HepG2 (cell line): Measurements from ENCODE around the gene CECR2. TPM values are rescaled to one million over a fixed set of nuclear protein-coding genes. Genes with fewer than 3 reads are reported as not detected.

Experiments
- ATAC-seq: fragments of 200-7000 bp; cut with Tn5 transposase; 3 replicates; pipeline ENCODE4 v1.9.1; 2020; ENCODE audit warnings: mild to moderate bottlenecking, moderate library complexity
- BruUV-seq: library from RNA; stranded (reverse); fragments of 400-500 nt; replicated peaks from 2 replicates; lab custom pipeline; 2021; lab: Mats Ljungman, UMichigan
- CTCF ChIA-PET: fragments of 300-600 bp; formaldehyde crosslinking; extraction: SDS; loops from one replicate; lab custom pipeline; 2021; ENCODE audit warnings: low total read pairs, inconsistent platforms, low intra/inter-chr PET ratio; lab: Yijun Ruan, JAX
- POLR2A ChIA-PET: fragments of 350-600 bp; sonication (Branson Sonifier 250); formaldehyde crosslinking; loops from one replicate; lab custom pipeline; 2020; ENCODE audit warnings: antibody characterized with exemption, inconsistent platforms; lab: Yijun Ruan, JAX
- DNase-seq: peaks from one replicate; pipeline ENCODE4 v3.0.0-alpha.2; 2015; ENCODE audit warnings: low spot score
- FAIRE-seq: peaks from 3 replicates; lab custom pipeline; 2011; peaks lifted over from hg19 to GRCh38; lab: Jason Lieb, UNC
- H2AFZ ChIP-seq: one replicate; pipeline ENCODE4 v1.6.1; 2011; ENCODE audit warnings: low read length, inconsistent platforms
- H3K27ac ChIP-seq: fragments of 300-600 bp; 3 replicates; pipeline ENCODE4 v1.8.0; 2011; ENCODE audit warnings: mixed run types, mild to moderate bottlenecking, mixed read lengths, low read length, inconsistent platforms; ENCODE audit not compliant: insufficient read depth; ENCODE audit errors: extremely low read length
- H3K27me3 ChIP-seq, 2 experiments: fragments of 200-600 bp in 1 of 2; 2 replicates in 1 of 2; 3 replicates in 1 of 2; pipeline versions ENCODE4 v1.6.0 to v1.8.0; 2011; ENCODE audit warnings: low read length in 2 of 2, mild to moderate bottlenecking in 2 of 2, moderate library complexity in 2 of 2, inconsistent platforms in 1 of 2; ENCODE audit not compliant: insufficient read depth in 2 of 2, control insufficient read depth in 1 of 2
- H3K36me3 ChIP-seq, 2 experiments: fragments of 200-600 bp in 1 of 2; replicated peaks in 1 of 2; 2 replicates in 1 of 2; 3 replicates in 1 of 2; pipeline versions ENCODE4 v1.5.1 to v1.8.0; 2011; ENCODE audit warnings: low read length in 2 of 2, inconsistent platforms in 1 of 2; ENCODE audit not compliant: insufficient read depth in 2 of 2, control insufficient read depth in 1 of 2
- H3K4me1 ChIP-seq: 2 replicates; pipeline ENCODE4 v1.5.1; 2012; ENCODE audit warnings: low read length, inconsistent platforms; ENCODE audit not compliant: insufficient read depth
- H3K4me2 ChIP-seq: 2 replicates; pipeline ENCODE4 v1.6.0; 2011; ENCODE audit warnings: low read depth, low read length, inconsistent platforms
- H3K4me3 ChIP-seq, 3 experiments: fragments of 200-600 bp in 1 of 3; sonication (generic), shearing (Covaris generic) in 1 of 3; replicated peaks in 1 of 3; 2 replicates each; pipeline ENCODE4 v1.5.1; 2011 to 2016; ENCODE audit warnings: low read length in 3 of 3, inconsistent platforms in 2 of 3, low read depth in 2 of 3, mild to moderate bottlenecking in 2 of 3, control low read depth in 1 of 3, mixed read lengths in 1 of 3; ENCODE audit not compliant: insufficient read depth in 1 of 3
- H3K79me2 ChIP-seq: one replicate; pipeline ENCODE4 v1.6.1; 2011; ENCODE audit warnings: low read length, inconsistent platforms; ENCODE audit not compliant: insufficient read depth
- H3K9ac ChIP-seq: 2 replicates; pipeline ENCODE4 v1.6.0; 2011; ENCODE audit warnings: mild to moderate bottlenecking, low read depth, low read length, inconsistent platforms; ENCODE audit not compliant: insufficient read depth
- H3K9me3 ChIP-seq: 2 replicates; pipeline ENCODE4 v1.5.1; 2012; ENCODE audit warnings: mild to moderate bottlenecking, low read length
- H4K20me1 ChIP-seq: 2 replicates; pipeline ENCODE4 v1.6.0; 2011; ENCODE audit warnings: inconsistent platforms, mild to moderate bottlenecking, low read length, moderate library complexity; ENCODE audit not compliant: insufficient read depth
- GLI4 ChIP-seq: sonication (generic); formaldehyde crosslinking; IDR thresholded peaks from 2 replicates; pipeline ENCODE4 v1.5.1; 2020; ENCODE audit warnings: missing genetic modification reagents, mild to moderate bottlenecking, moderate library complexity, borderline replicate concordance
- MTF1 ChIP-seq: sonication (generic); formaldehyde crosslinking; IDR thresholded peaks from 2 replicates; pipeline ENCODE4 v1.5.0; 2020; ENCODE audit warnings: missing genetic modification reagents
- PPARG ChIP-seq: conservative IDR thresholded peaks from 2 replicates; pipeline ENCODE4 v1.6.1; 2016; ENCODE audit warnings: missing biosample characterization, missing genetic modification reagents
- TERF1 ChIP-seq: sonication (generic); formaldehyde crosslinking; IDR thresholded peaks from 2 replicates; pipeline ENCODE4 v1.8.0; 2022; ENCODE audit warnings: mild to moderate bottlenecking, missing genetic modification reagents, moderate library complexity
- USF2 ChIP-seq, 2 experiments: sonication (generic) in 1 of 2; formaldehyde crosslinking in 1 of 2; IDR thresholded peaks; 2 replicates each; pipeline versions ENCODE4 v1.5.1 to v1.6.1; 2011 to 2020; ENCODE audit warnings: borderline replicate concordance in 1 of 2, low read depth in 1 of 2, low read length in 1 of 2, mild to moderate bottlenecking in 1 of 2, missing genetic modification reagents in 1 of 2, moderate library complexity in 1 of 2
- ZNF263 ChIP-seq: sonication (generic); formaldehyde crosslinking; IDR thresholded peaks from 2 replicates; pipeline ENCODE4 v1.4.0; 2020; ENCODE audit warnings: missing genetic modification reagents
- ZNF552 ChIP-seq: sonication (generic); formaldehyde crosslinking; IDR thresholded peaks from 2 replicates; pipeline ENCODE4 v1.9.0; 2022; ENCODE audit warnings: missing genetic modification reagents, mild to moderate bottlenecking, borderline replicate concordance
- ZNF674 ChIP-seq: sonication (generic); formaldehyde crosslinking; IDR thresholded peaks from 2 replicates; pipeline ENCODE4 v1.5.0; 2020; ENCODE audit warnings: low read depth, mild to moderate bottlenecking, missing genetic modification reagents
- ZNF850 ChIP-seq: sonication (generic); formaldehyde crosslinking; conservative IDR thresholded peaks from 2 replicates; pipeline ENCODE4 v1.9.0; 2021; ENCODE audit warnings: mild to moderate bottlenecking, missing genetic modification reagents
- ZZZ3 ChIP-seq: sonication (generic); formaldehyde crosslinking; IDR thresholded peaks from 2 replicates; pipeline ENCODE4 v1.4.0; 2020; ENCODE audit warnings: missing genetic modification reagents, mild to moderate bottlenecking, borderline replicate concordance
- WGBS: methylation state at CpG from one replicate; pipeline ENCODE4 v1.1.6; 2017; ENCODE audit warnings: low lambda C conversion rate; 5-methylcytosine and 5-hydroxymethylcytosine counted together
- in situ Hi-C: cut with HindIII; loops from 2 replicates; pipeline ENCODE4 v1.10.0; 2017; ENCODE audit warnings: low pct_unique_long_range_greater_than_20kb; ENCODE audit not compliant: extremely low pct_ligation_motif_present
- intact Hi-C: fragments of 100-400 bp; cut with micrococcal nuclease; formaldehyde crosslinking; loops from one replicate; pipeline ENCODE4 v1.10.0; 2022; ENCODE audit not compliant: unreplicated experiment
- polyA plus RNA-seq, 8 experiments: library from polyadenylated mRNA; depleted of rRNA in 3 of 8; stranded (reverse) in 7 of 8; unstranded in 1 of 8; fragments of >200 nt; fragmentation: Illumina TruSeq in 4 of 8; extraction: Trizol in 4 of 8; gene quantifications; 2 replicates each; pipeline versions ENCODE4 v1.2.1 to v1.2.3, GENCODE V29; 2011 to 2016; ENCODE audit warnings: low read depth in 4 of 8, missing spikeins in 1 of 8, mixed read lengths in 1 of 8; ENCODE audit not compliant: insufficient read depth in 1 of 8
- total RNA-seq, 5 experiments: library from RNA; depleted of rRNA; stranded (reverse); fragments of >200 nt; fragmentation: Illumina TruSeq; extraction: Trizol; gene quantifications; 2 replicates each; pipeline ENCODE4 v1.2.3, GENCODE V29; 2016; ENCODE audit warnings: low read depth in 1 of 5

The CECR2 gene
- total and polyA plus RNA-seq, 2 of the 13 experiments (the other 11 are each of a cell fraction or from before 2014, with no cell fraction given): not detected

GRCh38 chr22:17342361-17342760 lies 26.9 kb upstream of the CECR2 start (continued):
- TF ChIP-seq USF2 (IDR thresholded peaks at IDR 0.05; ENCODE audit: low read depth, low read length) (no peak), USF2 (CRISPR knock-in tag; IDR thresholded peaks at IDR 0.05; ENCODE audit: borderline replicate concordance) (no peak), TERF1 (no peak), PPARG (CRISPR knock-in tag) (no peak), ZNF850 (CRISPR knock-in tag) (no peak), ZNF674 (CRISPR knock-in tag) (no peak), ZNF263 (CRISPR knock-in tag) (no peak), MTF1 (no peak), GLI4 (CRISPR knock-in tag) (no peak)

- H3K4me3 ChIP-seq: no peak overlapping the region
- CTCF ChIA-PET: no interaction called here
- in situ Hi-C loops: no loop called here
Measured at GRCh38 chr22:17343766-17344165, 25.5 kb upstream of the CECR2 start.

More at GRCh38 chr22:17343766-17344165, 25.5 kb upstream of the CECR2 start:
- POLR2A ChIA-PET: no interaction called here
- no peak for DNase-seq
- intact Hi-C loops: no loop called here
- Histone ChIP-seq H3K79me2 (no peaks in the 10 kb centered on the region), H3K9me3 (no peaks in the 10 kb centered on the region), H2AFZ (no peak overlapping the region), H3K27ac (no peak overlapping the region), H4K20me1 (no peaks in the 10 kb centered on the region), H3K27me3 (peaks cover 0 to 8% of the 10 kb centered on the region in 2 experiments; a peak in 3 of 5 replicates), H3K4me2 (no peak overlapping the region)
- no peak for FAIRE-seq
- no peak for ATAC-seq
- WGBS: 59% methylated on average over 2 of the region's 2 CpGs
- no TSS peak for BruUV-seq
- TF ChIP-seq ZZZ3: no peak
- no peak for TF ChIP-seq ZNF552 (CRISPR knock-in tag)
- TF ChIP-seq, all 625 proteins: peak for 0
- H3K4me1 ChIP-seq: no peaks in the 10 kb centered on the region
- no peak overlapping the region for H3K9ac ChIP-seq
- no peaks in the 10 kb centered on the region for H3K36me3 ChIP-seq
